ENCODE results near the gene CDH15.

CDH15 gene

GRCh38 chr16:89200850-89201411, 29.4 kb downstream of the CDH15 start:
- DNase-seq: peak; percentile 20

- peak; percentile 85 for DNase-seq
These were observed 30.2 kb downstream of the CDH15 start for GRCh38 chr16:89201439-89202377.

- no peak for DNase-seq
These were observed 31.1 kb downstream of the CDH15 start for GRCh38 chr16:89202422-89203215.

- DNase-seq: no peak
These were observed 36.4 kb downstream of the CDH15 start for GRCh38 chr16:89207993-89208392.

GRCh38 chr16:89209522-89210044, 38.0 kb downstream of the CDH15 start:
- DNase-seq: no peak

GRCh38 chr16:89210165-89210903, 38.8 kb downstream of the CDH15 start:
- no peak for DNase-seq

- DNase-seq: peak; percentile 62
These were observed 39.5 kb downstream of the CDH15 start for GRCh38 chr16:89210904-89211515.

GRCh38 chr16:89216315-89217137, 45.0 kb downstream of the CDH15 start:
- peak; percentile 70 for DNase-seq

- DNase-seq: no peak
These were observed 45.5 kb downstream of the CDH15 start for GRCh38 chr16:89217138-89217387.

GRCh38 chr16:89217388-89218191, 46.0 kb downstream of the CDH15 start, which contains the start of gene ZNF778:
Gene ZNF778, plus strand, starts transcription at chr16:89217703. Its CDS starts 3,425 bp downstream, at chr16:89221128.
- DNase-seq: peak; percentile 84

GRCh38 chr16:89219365-89219764, 47.8 kb downstream of the CDH15 start:
- no peak for DNase-seq

- no peak for DNase-seq
These were observed 50.1 kb downstream of the CDH15 start for GRCh38 chr16:89221604-89222003.

- no peak for DNase-seq
These were observed 51.4 kb downstream of the CDH15 start for GRCh38 chr16:89222931-89223330.

- no peak for DNase-seq
These were observed 53.1 kb downstream of the CDH15 start for GRCh38 chr16:89224665-89225064.

- no peak for DNase-seq
These were observed 58.7 kb downstream of the CDH15 start for GRCh38 chr16:89230255-89230654.

- no peak for DNase-seq
These were observed 60.6 kb downstream of the CDH15 start for GRCh38 chr16:89232107-89232506.

GRCh38 chr16:89233678-89234490, 62.3 kb downstream of the CDH15 start:
- no peak for DNase-seq

- no peak for DNase-seq
These were observed 66.2 kb downstream of the CDH15 start for GRCh38 chr16:89237733-89238132.

- peak; percentile 70 for DNase-seq
These were observed 69.8 kb downstream of the CDH15 start for GRCh38 chr16:89241187-89242007.

Measured in RPMI8226 (cell line).